Epithelial cell of proximal tubule (primary cell): Measurements from ENCODE around the gene NFKB2. TPM values are rescaled to one million over a fixed set of nuclear protein-coding genes. Genes with fewer than 3 reads are reported as not detected.

Source experiments
- DNase-seq: peaks from one replicate; pipeline ENCODE4 v3.0.0-alpha.2; 2011; ENCODE audit warnings: low read depth
- H3K4me3 ChIP-seq: 2 replicates; pipeline ENCODE4 v1.5.1; 2011; ENCODE audit warnings: low read depth, mild to moderate bottlenecking, low read length
- CTCF ChIP-seq: conservative IDR thresholded peaks from 2 replicates; pipeline ENCODE4 v1.5.1; 2012; ENCODE audit warnings: low read depth, mild to moderate bottlenecking, low read length
- total RNA-seq: library from RNA; depleted of rRNA; stranded (reverse); fragments of >200 nt; gene quantifications from 2 replicates; pipeline ENCODE4 v1.2.3, GENCODE V29; 2015

Gene NFKB2
- total RNA-seq, 1 donor from 2014 or later = 84.9 TPM

DNA sequence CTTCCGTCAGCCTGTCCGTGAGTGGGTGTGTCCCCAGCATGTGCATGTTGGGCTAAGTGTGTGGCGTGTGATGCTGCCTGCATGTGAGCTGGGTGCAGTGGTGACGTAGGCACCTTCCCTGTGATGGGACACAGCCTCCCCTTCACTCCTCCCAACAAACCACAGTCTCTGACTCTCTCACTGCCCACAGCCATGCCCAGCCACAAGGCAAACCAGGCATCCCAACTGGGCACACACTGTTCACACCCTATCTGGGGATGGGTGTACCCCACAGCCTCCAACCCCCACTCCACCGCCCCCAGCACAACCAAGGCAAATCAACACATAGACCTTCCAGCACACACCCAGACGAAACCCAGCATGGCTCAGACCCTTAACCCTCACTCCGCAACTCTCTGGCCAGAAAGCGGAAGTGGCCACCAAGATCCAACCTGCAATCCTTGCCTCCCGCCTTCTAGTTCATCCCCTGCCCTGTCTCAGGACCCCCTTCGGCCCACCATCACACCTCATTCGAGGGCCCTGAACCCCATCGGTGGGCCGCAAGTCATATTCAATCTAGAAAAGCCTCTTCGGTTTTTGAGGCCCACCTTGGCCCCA lies 12.7 kb downstream of the NFKB2 start:
- H3K4me3 ChIP-seq = no peak overlapping the region
- DNase-seq = no peak
- no peak for TF ChIP-seq CTCF

DNA sequence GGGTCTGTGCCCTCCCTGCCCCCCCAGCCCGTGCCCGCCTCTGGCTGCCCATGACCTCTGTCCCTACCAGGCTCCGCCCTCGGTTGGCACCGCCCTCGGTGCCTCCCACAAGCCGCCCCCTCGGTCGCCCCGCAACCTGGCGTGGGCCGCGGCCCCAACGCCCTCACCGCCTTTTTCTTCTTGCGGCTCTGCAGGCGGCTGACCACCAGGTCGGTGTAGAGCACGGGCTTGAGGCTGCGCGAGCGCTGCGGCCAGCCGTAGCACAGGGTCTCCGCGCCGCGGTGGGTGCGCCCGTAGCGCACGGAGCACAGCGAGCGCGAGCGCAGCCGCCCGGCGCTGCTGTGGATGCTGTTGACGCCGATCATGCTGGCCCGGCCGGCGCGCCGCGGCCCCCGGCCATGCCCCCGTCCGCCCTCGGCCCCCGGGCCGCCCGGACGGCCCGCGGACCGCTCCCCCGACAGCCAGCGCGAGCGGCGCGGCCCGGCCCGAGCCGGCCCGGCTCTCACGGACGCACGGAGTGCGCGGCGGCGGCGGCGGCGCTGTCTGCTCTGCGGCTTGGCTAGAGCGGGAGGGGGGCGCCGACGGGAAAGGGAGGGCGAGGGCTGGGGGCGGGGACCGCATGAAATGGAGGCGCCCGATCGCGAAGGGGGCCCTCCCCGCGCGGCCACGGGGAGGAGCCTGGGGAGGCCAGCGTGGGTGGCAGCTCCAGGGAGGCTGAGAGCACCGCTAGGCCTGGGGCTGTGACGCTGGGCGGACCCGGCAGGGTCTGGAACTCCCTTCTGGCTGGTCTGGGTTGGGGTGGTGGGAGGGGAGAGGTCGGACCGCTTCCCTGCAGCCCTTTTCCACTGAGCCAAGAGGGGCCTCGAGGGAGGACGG lies 13.5 kb downstream of the NFKB2 start:
- no peak for TF ChIP-seq CTCF
- no peak for DNase-seq
- H3K4me3 ChIP-seq = peak overlapping the region; percentile 42

DNA sequence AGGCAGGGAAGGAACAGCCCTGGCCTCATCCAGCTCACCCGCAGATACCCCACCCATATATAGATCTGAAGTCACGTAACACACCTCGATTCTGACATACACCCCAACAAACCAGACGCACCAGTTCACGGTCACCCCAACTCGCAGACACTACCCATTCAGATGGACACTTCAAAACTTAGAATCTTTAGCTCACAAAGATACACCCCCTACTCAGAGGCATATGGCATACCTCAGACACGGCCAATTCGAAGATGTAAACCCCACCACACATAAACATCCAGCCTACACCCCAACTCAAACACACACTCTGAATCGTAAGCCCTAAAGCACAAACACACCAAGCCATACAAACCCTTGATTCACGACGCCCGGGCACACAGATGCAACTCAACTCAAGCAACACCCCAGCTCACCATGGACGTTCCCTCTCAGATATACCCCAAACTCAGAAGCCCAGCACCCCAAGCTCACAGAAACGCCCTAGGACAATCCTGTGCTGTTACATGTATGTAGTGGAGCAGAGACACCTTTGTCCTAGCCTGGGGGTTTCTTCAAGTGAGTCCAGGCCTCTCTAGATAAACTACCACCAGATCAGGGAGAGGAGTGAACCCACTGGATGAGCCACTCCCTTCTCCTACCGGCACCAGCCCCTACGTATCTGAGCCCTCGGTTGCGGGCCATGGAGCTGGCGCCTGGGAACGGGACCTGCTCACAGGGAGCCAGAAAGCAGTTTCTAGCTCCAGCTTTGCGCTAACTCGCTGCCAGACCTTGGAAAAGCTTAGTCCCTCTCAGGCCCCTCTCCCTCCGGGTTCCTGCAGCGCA lies 14.3 kb downstream of the NFKB2 start:
- peak overlapping the region; percentile 41 for H3K4me3 ChIP-seq
- no peak for TF ChIP-seq CTCF

DNA sequence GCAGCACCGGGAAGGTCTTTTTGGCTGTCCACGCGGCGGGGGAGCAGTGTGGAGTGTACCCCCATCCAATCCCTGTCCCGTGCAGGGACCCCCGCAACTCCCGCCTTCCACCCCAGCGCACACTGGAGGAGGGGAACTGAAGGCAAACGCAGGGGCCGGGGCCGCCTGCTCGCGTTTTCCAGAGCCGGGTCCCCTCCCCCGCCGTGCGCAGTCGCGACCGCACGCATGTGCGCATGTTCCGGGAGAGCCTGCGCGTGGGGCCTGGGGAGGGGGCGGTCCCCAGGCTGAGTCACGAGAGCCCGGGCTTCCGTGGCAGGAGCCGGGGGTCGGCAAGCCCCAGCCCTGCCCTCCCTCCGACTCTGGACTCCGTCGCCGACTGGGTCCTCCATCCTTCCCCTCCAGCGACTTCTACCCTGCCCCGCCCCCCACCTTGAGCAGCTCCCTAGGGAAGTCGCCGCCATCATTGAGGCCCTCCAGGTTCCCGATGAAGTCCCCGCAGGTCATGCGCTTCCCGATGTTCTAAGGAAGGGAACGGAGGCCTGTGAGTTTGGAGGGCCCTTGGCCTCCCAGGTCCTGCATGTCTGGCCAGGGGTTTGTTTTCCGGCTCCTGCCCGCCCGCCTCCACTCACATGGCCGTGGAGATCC lies 15.0 kb downstream of the NFKB2 start:
- TF ChIP-seq CTCF = no peak
- H3K4me3 ChIP-seq = peak overlapping the region; percentile 41
- no peak for DNase-seq

More for the DNA sequence above, 14.3 kb downstream of the NFKB2 start:
- no peak for DNase-seq

DNA sequence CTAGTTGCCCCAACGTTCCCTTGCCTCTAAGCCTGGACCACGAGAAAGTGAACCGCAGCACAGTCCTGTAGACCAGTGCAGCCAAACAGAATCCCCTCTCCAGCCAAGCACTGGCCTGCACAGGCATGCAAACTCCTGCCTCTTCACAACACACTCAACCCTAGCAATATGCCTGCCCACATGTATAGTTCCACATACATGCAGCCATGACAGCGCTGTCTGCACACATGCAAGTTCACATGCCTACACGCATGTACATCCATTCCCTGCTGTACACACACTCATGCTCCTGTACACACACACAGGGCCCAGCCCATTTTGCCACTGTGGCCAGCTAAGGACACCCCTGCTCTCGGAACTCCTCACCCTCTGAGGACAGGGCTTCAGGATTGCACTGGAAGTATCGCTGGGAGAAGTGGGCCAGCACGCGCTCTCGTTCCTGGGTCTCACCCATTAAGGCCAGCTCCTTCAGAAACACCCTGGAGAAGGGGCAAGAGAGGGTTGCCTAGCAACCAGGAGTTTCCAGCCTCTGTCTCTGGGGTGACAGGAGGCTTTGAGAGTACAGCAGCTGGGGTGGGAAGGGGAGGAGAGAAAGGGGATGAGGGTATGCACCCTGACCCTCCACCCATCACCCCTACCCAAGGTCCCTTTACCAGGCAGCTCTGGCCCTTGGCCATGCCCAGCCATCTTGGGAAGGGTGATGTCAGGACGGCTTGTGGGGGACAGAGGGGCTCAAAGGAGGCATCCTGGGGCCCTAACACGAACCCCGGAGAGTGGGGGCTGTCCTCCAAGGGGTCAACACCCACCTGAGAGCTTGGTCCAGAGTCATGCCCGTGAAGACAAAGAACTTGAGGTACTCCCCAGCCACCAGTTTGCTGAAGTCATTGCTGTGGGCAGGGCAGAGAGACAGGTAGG lies 16.1 kb downstream of the NFKB2 start:
- no peak for DNase-seq
- H3K4me3 ChIP-seq = no peak overlapping the region
- TF ChIP-seq CTCF = no peak

- DNase-seq = no peak
- TF ChIP-seq CTCF = no peak
- no peak overlapping the region for H3K4me3 ChIP-seq
These were observed 16.8 kb downstream of the NFKB2 start for GRCh38 chr10:102412293-102412692.
